Measurements from ENCODE around the gene INSC.

The INSC gene

GRCh38 chr11:15190611-15191010 lies 75.9 kb downstream of the INSC start:
- ATAC-seq = no peak
- TF ChIP-seq ISL1 (CRISPR knock-in tag; IDR thresholded peaks at IDR 0.05) (no peak), TOX (CRISPR knock-in tag; IDR thresholded peaks at IDR 0.05; ENCODE audit: borderline replicate concordance) (no peak), OSR1 (CRISPR knock-in tag; IDR thresholded peaks at IDR 0.05) (no peak), ARNTL (CRISPR knock-in tag; IDR thresholded peaks at IDR 0.05; ENCODE audit: borderline replicate concordance, low read depth) (no peak), ZC3H10 (CRISPR knock-in tag; IDR thresholded peaks at IDR 0.05) (no peak), ESRRG (CRISPR knock-in tag; IDR thresholded peaks at IDR 0.05) (no peak), CSRNP3 (CRISPR knock-in tag; IDR thresholded peaks at IDR 0.05) (no peak), TCF4 (CRISPR knock-in tag; IDR thresholded peaks at IDR 0.05; ENCODE audit: borderline replicate concordance) (no peak), GLIS3 (CRISPR knock-in tag; IDR thresholded peaks at IDR 0.05) (no peak), ZNF565 (CRISPR knock-in tag; conservative IDR thresholded peaks at IDR 0.05; ENCODE audit: low read depth) (no peak)
- TF ChIP-seq, protein P1, sequence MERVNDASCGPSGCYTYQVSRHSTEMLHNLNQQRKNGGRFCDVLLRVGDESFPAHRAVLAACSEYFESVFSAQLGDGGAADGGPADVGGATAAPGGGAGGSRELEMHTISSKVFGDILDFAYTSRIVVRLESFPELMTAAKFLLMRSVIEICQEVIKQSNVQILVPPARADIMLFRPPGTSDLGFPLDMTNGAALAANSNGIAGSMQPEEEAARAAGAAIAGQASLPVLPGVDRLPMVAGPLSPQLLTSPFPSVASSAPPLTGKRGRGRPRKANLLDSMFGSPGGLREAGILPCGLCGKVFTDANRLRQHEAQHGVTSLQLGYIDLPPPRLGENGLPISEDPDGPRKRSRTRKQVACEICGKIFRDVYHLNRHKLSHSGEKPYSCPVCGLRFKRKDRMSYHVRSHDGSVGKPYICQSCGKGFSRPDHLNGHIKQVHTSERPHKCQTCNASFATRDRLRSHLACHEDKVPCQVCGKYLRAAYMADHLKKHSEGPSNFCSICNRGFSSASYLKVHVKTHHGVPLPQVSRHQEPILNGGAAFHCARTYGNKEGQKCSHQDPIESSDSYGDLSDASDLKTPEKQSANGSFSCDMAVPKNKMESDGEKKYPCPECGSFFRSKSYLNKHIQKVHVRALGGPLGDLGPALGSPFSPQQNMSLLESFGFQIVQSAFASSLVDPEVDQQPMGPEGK (CRISPR knock-in tag; IDR thresholded peaks at IDR 0.05; ENCODE audit: borderline replicate concordance) = no peak
- TF ChIP-seq, protein P2, sequence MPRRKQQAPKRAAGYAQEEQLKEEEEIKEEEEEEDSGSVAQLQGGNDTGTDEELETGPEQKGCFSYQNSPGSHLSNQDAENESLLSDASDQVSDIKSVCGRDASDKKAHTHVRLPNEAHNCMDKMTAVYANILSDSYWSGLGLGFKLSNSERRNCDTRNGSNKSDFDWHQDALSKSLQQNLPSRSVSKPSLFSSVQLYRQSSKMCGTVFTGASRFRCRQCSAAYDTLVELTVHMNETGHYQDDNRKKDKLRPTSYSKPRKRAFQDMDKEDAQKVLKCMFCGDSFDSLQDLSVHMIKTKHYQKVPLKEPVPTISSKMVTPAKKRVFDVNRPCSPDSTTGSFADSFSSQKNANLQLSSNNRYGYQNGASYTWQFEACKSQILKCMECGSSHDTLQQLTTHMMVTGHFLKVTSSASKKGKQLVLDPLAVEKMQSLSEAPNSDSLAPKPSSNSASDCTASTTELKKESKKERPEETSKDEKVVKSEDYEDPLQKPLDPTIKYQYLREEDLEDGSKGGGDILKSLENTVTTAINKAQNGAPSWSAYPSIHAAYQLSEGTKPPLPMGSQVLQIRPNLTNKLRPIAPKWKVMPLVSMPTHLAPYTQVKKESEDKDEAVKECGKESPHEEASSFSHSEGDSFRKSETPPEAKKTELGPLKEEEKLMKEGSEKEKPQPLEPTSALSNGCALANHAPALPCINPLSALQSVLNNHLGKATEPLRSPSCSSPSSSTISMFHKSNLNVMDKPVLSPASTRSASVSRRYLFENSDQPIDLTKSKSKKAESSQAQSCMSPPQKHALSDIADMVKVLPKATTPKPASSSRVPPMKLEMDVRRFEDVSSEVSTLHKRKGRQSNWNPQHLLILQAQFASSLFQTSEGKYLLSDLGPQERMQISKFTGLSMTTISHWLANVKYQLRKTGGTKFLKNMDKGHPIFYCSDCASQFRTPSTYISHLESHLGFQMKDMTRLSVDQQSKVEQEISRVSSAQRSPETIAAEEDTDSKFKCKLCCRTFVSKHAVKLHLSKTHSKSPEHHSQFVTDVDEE (CRISPR knock-in tag; IDR thresholded peaks at IDR 0.05) = no peak

DNA sequence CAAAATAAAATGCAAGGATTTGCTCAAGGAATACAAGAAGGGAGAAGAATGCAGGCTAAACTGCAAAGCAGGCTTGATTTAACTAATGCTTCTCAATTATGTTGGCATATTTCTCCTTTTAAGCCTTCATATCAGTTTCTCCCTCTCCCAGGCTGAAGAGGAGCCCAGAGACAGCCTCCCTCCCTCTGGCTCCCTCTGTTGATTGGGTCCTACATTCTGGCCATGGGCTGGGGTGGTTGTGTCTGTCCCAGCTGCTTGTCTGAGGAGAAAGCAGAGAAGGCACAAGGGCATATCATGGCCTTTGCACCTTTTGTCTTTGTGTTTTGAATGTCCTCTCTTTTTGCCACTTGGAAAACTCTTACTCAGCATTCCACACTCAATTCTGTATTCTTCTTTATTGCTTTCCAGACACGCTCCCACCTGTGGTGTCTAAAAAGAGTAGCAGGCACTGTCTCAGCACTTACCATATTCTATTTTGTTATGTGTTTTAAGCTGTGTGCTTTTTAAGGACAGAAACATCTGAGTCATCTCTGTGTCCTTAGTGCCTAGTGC lies 77.4 kb downstream of the INSC start:
- ATAC-seq = no peak
- TF ChIP-seq GLIS3 (CRISPR knock-in tag; IDR thresholded peaks at IDR 0.05) = no peak

GRCh38 chr11:15194671-15195415 lies 80.1 kb downstream of the INSC start:
- ATAC-seq = no peak
- no peak for TF ChIP-seq TCF4 (CRISPR knock-in tag; IDR thresholded peaks at IDR 0.05; ENCODE audit: borderline replicate concordance)
- TF ChIP-seq PPARA (CRISPR knock-in tag; IDR thresholded peaks at IDR 0.05; ENCODE audit: borderline replicate concordance) = no peak
- TF ChIP-seq, protein P2 (CRISPR knock-in tag; IDR thresholded peaks at IDR 0.05) = no peak
- TF ChIP-seq ESRRG (CRISPR knock-in tag; IDR thresholded peaks at IDR 0.05) = no peak
- no peak for TF ChIP-seq ISL1 (CRISPR knock-in tag; IDR thresholded peaks at IDR 0.05)
- TF ChIP-seq ZNF8 (CRISPR knock-in tag; IDR thresholded peaks at IDR 0.05) = no peak
- TF ChIP-seq ZC3H10 (CRISPR knock-in tag; IDR thresholded peaks at IDR 0.05) = no peak
- no peak for TF ChIP-seq ZNF565 (CRISPR knock-in tag; conservative IDR thresholded peaks at IDR 0.05; ENCODE audit: low read depth)
- TF ChIP-seq, protein P1 (CRISPR knock-in tag; IDR thresholded peaks at IDR 0.05; ENCODE audit: borderline replicate concordance) = no peak
- no peak for TF ChIP-seq ZFP30 (CRISPR knock-in tag; IDR thresholded peaks at IDR 0.05)
- TF ChIP-seq RARB (CRISPR knock-in tag; IDR thresholded peaks at IDR 0.05) = no peak
- TF ChIP-seq GLIS3 (CRISPR knock-in tag; IDR thresholded peaks at IDR 0.05) = no peak
- no peak for TF ChIP-seq CSRNP3 (CRISPR knock-in tag; IDR thresholded peaks at IDR 0.05)
- TF ChIP-seq CREB5 (CRISPR knock-in tag; IDR thresholded peaks at IDR 0.05; ENCODE audit: low read depth) = no peak
- no peak for TF ChIP-seq ZNF70 (CRISPR knock-in tag; IDR thresholded peaks at IDR 0.05)
- no peak for TF ChIP-seq OSR1 (CRISPR knock-in tag; IDR thresholded peaks at IDR 0.05)
- no peak for TF ChIP-seq SNAI2 (CRISPR knock-in tag; IDR thresholded peaks at IDR 0.05)
- TF ChIP-seq BACH2 (CRISPR knock-in tag; IDR thresholded peaks at IDR 0.05; ENCODE audit: borderline replicate concordance) = no peak
